GM19240 (cell line): Measurements from ENCODE around the gene CACNA2D4.
"Not testable (repeated sequence)": the region's sequence is repeated elsewhere in the genome, so short reads cannot be mapped to it uniquely, and the experiment has no call there.

Experiments
- DNase-seq: peaks from one replicate; pipeline ENCODE4 v3.0.0; 2011; ENCODE audit warnings: low spot score; ENCODE audit not compliant: insufficient read length

Gene CACNA2D4

GRCh38 chr12:1918081-1918883 lies at the start of gene CACNA2D4:
Gene CACNA2D4 (minus strand): TSS chr12:1918652. CDS start chr12:1918473, 179 bp downstream.
- no peak for DNase-seq

GRCh38 chr12:1966561-1967226 lies 48.2 kb upstream of the CACNA2D4 start:
- no peak for DNase-seq

- no peak for DNase-seq
Observed at GRCh38 chr12:1965916-1966315, 47.5 kb upstream of the CACNA2D4 start.

GRCh38 chr12:1962051-1963020 lies 43.9 kb upstream of the CACNA2D4 start:
- DNase-seq = no peak

- DNase-seq = no peak
Observed at GRCh38 chr12:1956716-1957115, 38.3 kb upstream of the CACNA2D4 start.

- no peak for DNase-seq
Observed at GRCh38 chr12:1949771-1950470, 31.5 kb upstream of the CACNA2D4 start.

GRCh38 chr12:1948883-1949282 lies 30.4 kb upstream of the CACNA2D4 start:
- DNase-seq = no peak

GRCh38 chr12:1947081-1947480 lies 28.6 kb upstream of the CACNA2D4 start:
- DNase-seq = no peak

- DNase-seq = no peak
Observed at GRCh38 chr12:1946296-1946695, 27.8 kb upstream of the CACNA2D4 start.

GRCh38 chr12:1945502-1945901 lies 27.1 kb upstream of the CACNA2D4 start:
- not testable (repeated sequence) for DNase-seq

- peak; percentile 73 for DNase-seq
Observed at GRCh38 chr12:1939801-1940607, 21.6 kb upstream of the CACNA2D4 start.

GRCh38 chr12:1939331-1939730 lies 20.9 kb upstream of the CACNA2D4 start:
- no peak for DNase-seq

GRCh38 chr12:1937481-1938224 lies 19.2 kb upstream of the CACNA2D4 start:
- no peak for DNase-seq

GRCh38 chr12:1936406-1937320 lies 18.2 kb upstream of the CACNA2D4 start:
- no peak for DNase-seq

GRCh38 chr12:1935700-1936378 lies 17.4 kb upstream of the CACNA2D4 start:
- no peak for DNase-seq

- DNase-seq = no peak
Observed at GRCh38 chr12:1935242-1935641, 16.8 kb upstream of the CACNA2D4 start.

- no peak for DNase-seq
Observed at GRCh38 chr12:1934831-1935230, 16.4 kb upstream of the CACNA2D4 start.

- DNase-seq = no peak
Observed at GRCh38 chr12:1934068-1934467, 15.6 kb upstream of the CACNA2D4 start.
